Measurements from ENCODE around the gene FCER1G.
"Not testable (repeated sequence)": the region's sequence is repeated elsewhere in the genome, so short reads cannot be mapped to it uniquely, and the experiment has no call there.

Gene FCER1G

DNA sequence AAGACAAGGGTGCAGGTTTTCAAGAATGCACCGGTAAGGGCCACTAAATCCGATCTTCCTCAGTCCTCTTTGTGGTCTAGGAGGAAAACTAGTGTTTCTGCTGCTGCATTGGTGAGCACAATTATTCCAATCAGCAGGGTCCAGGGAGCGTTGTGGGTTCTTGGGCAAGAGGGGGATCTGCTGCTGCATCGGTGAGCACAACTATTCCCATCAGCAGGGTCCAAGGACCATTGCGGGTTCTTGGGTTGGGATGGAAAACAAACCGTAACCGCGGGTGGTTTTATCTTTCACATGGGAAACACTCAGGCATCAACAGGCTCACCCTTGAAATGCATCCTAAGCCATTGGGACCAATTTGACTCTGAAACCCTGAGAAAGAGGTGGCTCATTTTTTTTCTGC lies 36.5 kb downstream of the FCER1G start:
- H3K4me3 ChIP-seq (ENCODE audit: low read depth, low read length) = no peak overlapping the region
- in situ Hi-C loops (cut with HindIII; ENCODE audit: low sequenced_read_pairs) = no loop called here
- TF ChIP-seq, protein P1, sequence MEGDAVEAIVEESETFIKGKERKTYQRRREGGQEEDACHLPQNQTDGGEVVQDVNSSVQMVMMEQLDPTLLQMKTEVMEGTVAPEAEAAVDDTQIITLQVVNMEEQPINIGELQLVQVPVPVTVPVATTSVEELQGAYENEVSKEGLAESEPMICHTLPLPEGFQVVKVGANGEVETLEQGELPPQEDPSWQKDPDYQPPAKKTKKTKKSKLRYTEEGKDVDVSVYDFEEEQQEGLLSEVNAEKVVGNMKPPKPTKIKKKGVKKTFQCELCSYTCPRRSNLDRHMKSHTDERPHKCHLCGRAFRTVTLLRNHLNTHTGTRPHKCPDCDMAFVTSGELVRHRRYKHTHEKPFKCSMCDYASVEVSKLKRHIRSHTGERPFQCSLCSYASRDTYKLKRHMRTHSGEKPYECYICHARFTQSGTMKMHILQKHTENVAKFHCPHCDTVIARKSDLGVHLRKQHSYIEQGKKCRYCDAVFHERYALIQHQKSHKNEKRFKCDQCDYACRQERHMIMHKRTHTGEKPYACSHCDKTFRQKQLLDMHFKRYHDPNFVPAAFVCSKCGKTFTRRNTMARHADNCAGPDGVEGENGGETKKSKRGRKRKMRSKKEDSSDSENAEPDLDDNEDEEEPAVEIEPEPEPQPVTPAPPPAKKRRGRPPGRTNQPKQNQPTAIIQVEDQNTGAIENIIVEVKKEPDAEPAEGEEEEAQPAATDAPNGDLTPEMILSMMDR (IDR thresholded peaks at IDR 0.05; ENCODE audit: low read depth, low read length) = no peak
- DNase-seq (ENCODE audit: low read depth, low spot score) = no peak

DNA sequence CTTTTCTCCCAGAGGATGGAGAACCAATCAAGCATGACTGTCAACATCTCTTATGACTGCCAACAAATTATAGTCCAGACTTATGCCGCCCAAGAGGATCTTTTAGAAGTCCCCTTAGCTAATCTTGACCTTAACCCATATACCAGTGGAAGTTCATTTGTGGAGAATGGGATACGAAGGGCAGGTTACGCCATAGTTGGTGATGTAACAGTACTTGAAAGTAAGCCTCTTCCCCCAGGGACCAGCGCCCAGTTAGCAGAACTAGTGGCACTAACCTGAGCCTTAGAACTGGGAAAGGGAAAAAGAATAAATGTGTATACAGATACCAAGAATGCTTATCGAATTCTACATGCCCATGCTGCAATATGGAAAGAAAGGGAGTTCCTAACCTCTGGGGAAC lies 40.2 kb downstream of the FCER1G start:
- in situ Hi-C loops (cut with HindIII; ENCODE audit: low sequenced_read_pairs); DNase-seq (ENCODE audit: low read depth, low spot score); H3K4me3 ChIP-seq (ENCODE audit: low read depth, low read length): not testable (repeated sequence)

DNA sequence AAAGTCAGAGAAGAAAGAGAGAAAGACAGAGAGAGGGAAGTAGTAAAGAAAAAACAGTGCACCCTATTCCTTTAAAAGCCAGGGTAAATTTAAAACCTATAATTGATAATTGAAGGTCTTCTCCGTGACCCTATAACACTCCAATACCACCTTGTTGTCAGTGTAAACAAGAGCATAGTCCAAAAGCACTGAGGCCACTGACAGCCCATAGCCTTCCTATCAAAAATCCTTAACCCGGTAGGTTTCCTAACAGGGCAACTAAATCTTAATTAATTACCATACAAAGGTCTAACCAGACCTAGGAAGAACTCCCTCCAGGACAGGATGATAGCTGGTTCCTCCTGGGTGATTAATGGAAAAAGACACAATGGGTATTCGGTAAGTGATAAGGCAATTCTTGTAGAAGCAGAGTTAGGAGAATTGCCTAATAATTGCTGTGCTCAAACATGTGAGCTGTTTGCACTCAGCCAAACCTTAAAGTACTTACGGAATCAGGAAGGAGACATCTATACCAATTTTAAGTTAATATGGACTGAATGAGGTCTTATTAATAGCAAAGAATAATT lies 40.9 kb downstream of the FCER1G start:
- H3K4me3 ChIP-seq (ENCODE audit: low read depth, low read length); in situ Hi-C loops (cut with HindIII; ENCODE audit: low sequenced_read_pairs); DNase-seq (ENCODE audit: low read depth, low spot score): not testable (repeated sequence)

DNA sequence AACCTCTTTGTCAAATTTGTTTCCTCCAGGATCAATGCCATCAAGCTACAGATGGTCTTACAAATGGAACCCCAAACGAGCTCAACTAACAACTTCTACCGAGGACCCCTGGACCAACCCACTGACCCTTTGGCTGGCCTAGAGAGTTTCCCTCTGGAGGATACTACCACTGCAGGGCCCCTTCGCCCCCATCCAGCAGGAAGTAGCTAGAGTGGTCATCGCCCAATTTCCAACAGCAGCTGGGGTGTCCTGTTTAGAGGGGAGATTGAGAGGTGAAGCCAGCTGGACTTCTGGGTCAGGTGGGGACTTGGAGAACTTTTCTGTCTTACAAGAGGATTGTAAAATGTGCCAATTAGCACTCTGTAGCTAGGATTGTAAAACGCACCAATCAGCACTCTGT lies 42.0 kb downstream of the FCER1G start:
- in situ Hi-C loops (cut with HindIII; ENCODE audit: low sequenced_read_pairs); DNase-seq (ENCODE audit: low read depth, low spot score); H3K4me3 ChIP-seq (ENCODE audit: low read depth, low read length): not testable (repeated sequence)

DNA sequence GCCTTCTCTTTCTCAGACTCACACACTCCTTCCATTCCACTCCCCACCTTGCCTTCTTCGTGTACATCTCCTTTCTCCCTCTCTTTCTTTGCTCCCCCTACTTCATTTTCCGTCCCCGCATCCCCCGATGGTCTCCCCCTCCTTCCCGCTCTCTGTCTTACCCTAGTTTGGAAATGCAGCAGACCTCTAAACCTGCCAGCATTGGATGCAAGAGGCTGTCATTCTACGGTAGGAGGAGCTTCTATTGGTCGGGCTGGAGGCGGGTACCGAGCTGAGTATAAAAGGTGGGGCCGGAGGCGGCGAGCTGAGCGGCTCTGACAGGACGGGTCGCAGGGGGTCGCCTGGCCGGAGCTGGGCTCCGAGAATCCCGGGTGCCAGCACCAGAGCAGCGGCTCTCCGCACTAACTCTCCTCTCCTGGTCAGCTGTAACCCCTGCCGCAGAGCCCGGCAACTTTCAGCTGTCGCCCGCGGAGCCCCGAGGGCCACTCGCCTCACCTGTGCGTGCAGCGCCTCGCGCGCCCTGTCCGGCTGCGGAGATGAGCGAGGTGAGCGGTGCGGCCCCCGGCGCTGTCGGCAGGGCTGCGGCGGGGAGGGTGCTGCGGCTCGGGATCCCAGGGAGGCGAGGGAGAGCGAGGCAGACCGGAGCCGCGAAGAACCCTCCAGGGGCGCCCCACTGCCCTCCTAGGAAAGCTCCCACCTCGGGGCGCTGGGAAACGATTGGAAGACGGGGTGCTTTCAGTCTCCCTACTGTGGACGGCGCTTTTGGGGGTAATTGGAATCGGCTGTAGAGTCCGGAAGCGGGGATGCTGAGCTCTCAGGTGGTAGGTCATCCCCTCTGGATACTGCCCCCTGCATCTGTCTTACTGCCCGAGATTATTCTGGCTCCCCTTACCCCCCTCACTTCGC lies 43.6 kb downstream of the FCER1G start, which contains the start of gene PCP4L1:
TSS of gene PCP4L1 (plus strand) at position 307 of the 906 bp plus-strand sequence. CDS start at position 537, 230 bp downstream.
- DNase-seq (ENCODE audit: low read depth, low spot score) = peak; percentile 37
- TF ChIP-seq, protein P1 (IDR thresholded peaks at IDR 0.05; ENCODE audit: low read depth, low read length) = no peak
- in situ Hi-C loops (cut with HindIII; ENCODE audit: low sequenced_read_pairs) = no loop called here
- peak within 1 kb of the TSS; percentile 35 for H3K4me3 ChIP-seq (ENCODE audit: low read depth, low read length)

DNA sequence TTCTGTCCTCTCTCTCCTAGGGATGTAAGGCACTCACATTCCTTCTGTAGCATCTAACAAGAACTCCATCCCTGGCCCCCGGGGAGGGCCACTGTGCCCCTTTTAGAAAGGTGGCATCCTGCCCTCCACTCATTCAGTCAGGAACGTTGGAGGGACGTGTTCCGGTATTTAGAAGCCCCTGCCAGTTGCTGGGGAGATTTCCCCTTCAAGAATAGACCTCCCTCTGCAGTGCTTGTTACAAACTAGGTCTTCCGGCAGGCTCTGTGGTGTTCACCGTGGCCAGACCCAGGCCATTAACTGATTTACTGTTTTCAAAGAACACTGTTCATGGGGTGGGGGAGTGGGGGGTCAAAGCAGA lies 44.2 kb downstream of the FCER1G start:
- H3K4me3 ChIP-seq (ENCODE audit: low read depth, low read length) = no peak overlapping the region
- TF ChIP-seq, protein P1 (IDR thresholded peaks at IDR 0.05; ENCODE audit: low read depth, low read length) = no peak
- DNase-seq (ENCODE audit: low read depth, low spot score) = no peak
- in situ Hi-C loops (cut with HindIII; ENCODE audit: low sequenced_read_pairs) = no loop called here

DNA sequence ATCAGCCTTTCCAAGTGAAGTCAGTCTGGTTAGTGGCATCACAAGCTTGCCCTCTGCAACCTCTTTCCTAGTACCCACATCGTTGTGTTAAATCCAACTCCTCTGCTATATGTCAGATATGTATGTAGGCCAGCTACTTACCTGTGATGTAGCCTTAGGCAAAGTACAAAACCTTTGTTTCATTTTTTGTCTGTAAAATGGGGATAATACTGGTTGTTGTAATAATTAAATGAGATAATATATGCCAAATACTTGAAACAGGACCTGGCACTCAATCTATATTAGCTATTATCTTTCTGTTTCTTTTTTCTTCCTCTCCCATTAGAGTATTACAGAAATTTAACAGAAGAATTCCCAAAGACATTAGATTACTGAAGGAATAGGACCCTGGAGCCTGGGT lies 44.7 kb downstream of the FCER1G start:
- no peak overlapping the region for H3K4me3 ChIP-seq (ENCODE audit: low read depth, low read length)
- TF ChIP-seq, protein P1 (IDR thresholded peaks at IDR 0.05; ENCODE audit: low read depth, low read length) = no peak
- no peak for DNase-seq (ENCODE audit: low read depth, low spot score)
- in situ Hi-C loops (cut with HindIII; ENCODE audit: low sequenced_read_pairs) = no loop called here
